ENCODE results near the gene RPS27L. TPM values are rescaled to one million over a fixed set of nuclear protein-coding genes. Genes with fewer than 3 reads are reported as not detected.

Gene RPS27L
- total RNA-seq, 4 donors from 2014 or later: 33.5 to 207 (median 54.5) TPM

GRCh38 chr15:63165166-63165859 is 8.0 kb upstream of the RPS27L start:
- intact Hi-C loops (cut with DNase I; ENCODE audit: low total_unique reads): no loop called here

GRCh38 chr15:63163217-63163616 is 5.9 kb upstream of the RPS27L start:
- no peak overlapping the region for H3K4me3 ChIP-seq
- H3K27me3 ChIP-seq: no peaks in the 10 kb centered on the region
- H3K36me3 ChIP-seq: no peaks in the 10 kb centered on the region
- no peak for DNase-seq
- H3K9me3 ChIP-seq: no peaks in the 10 kb centered on the region
- intact Hi-C loops (cut with DNase I; ENCODE audit: low total_unique reads): no loop called here
- H3K27ac ChIP-seq: no peak overlapping the region
- no peak for TF ChIP-seq POLR2A (IDR thresholded peaks at IDR 0.05)
- no peak for TF ChIP-seq CTCF (IDR thresholded peaks at IDR 0.05)
- H3K4me1 ChIP-seq: no peaks in the 10 kb centered on the region

More at GRCh38 chr15:63165166-63165859, 8.0 kb upstream of the RPS27L start:
- Histone ChIP-seq H3K27ac (no peak overlapping the region), H3K27me3 (no peaks in the 10 kb centered on the region), H3K9me3 (no peaks in the 10 kb centered on the region), H3K4me1 (no peaks in the 10 kb centered on the region), H3K36me3 (no peaks in the 10 kb centered on the region), H3K4me3 (no peak overlapping the region)
- TF ChIP-seq POLR2A (IDR thresholded peaks at IDR 0.05): no peak
- TF ChIP-seq CTCF (IDR thresholded peaks at IDR 0.05): no peak
- no peak for DNase-seq

- intact Hi-C loops (cut with DNase I; ENCODE audit: low total_unique reads): no loop called here
These were observed 3.4 kb upstream of the RPS27L start for GRCh38 chr15:63160638-63161037.

GRCh38 chr15:63157891-63158431 is 684 bp upstream of the RPS27L start:
- no peaks in the 10 kb centered on the region for H3K36me3 ChIP-seq
- H3K9me3 ChIP-seq: no peaks in the 10 kb centered on the region
- no peak for TF ChIP-seq CTCF (IDR thresholded peaks at IDR 0.05)
- TF ChIP-seq POLR2A (IDR thresholded peaks at IDR 0.05): no peak
- no peaks in the 10 kb centered on the region for H3K27me3 ChIP-seq
- peak; percentile 60 to 70 for DNase-seq
- peak overlapping the region; percentile 88 for H3K4me3 ChIP-seq
- H3K27ac ChIP-seq: peak overlapping the region; percentile 94 to 99
- intact Hi-C loops (cut with DNase I; ENCODE audit: low total_unique reads): no loop called here
- no peaks in the 10 kb centered on the region for H3K4me1 ChIP-seq

More at GRCh38 chr15:63160638-63161037, 3.4 kb upstream of the RPS27L start:
- Histone ChIP-seq H3K4me3 (no peak overlapping the region), H3K36me3 (no peaks in the 10 kb centered on the region), H3K9me3 (no peaks in the 10 kb centered on the region), H3K27me3 (no peaks in the 10 kb centered on the region), H3K27ac (no peak overlapping the region), H3K4me1 (no peaks in the 10 kb centered on the region)
- TF ChIP-seq CTCF (IDR thresholded peaks at IDR 0.05) (no peak), POLR2A (IDR thresholded peaks at IDR 0.05) (no peak)
- no peak for DNase-seq

GRCh38 chr15:63156755-63157117 is 541 bp downstream of the RPS27L start:
- DNase-seq: peak; percentile 22 to 37
- H3K9me3 ChIP-seq: no peaks in the 10 kb centered on the region
- peak overlapping the region; percentile 94 to 99 for H3K27ac ChIP-seq
- H3K27me3 ChIP-seq: no peaks in the 10 kb centered on the region
- intact Hi-C loops (cut with DNase I; ENCODE audit: low total_unique reads): no loop called here
- H3K36me3 ChIP-seq: no peaks in the 10 kb centered on the region
- no peaks in the 10 kb centered on the region for H3K4me1 ChIP-seq
- peak overlapping the region; percentile 88 for H3K4me3 ChIP-seq
- TF ChIP-seq POLR2A (IDR thresholded peaks at IDR 0.05) (no peak), CTCF (IDR thresholded peaks at IDR 0.05) (no peak)

All from uterus (tissue), 4 donors.